ENCODE results near the gene MGST3.

Gene MGST3

GRCh38 chr1:165671526-165671925, 40.5 kb downstream of the MGST3 start:
- peaks cover 19% of the 10 kb centered on the region for H3K36me3 ChIP-seq (ENCODE audit: low read length)
- H3K27me3 ChIP-seq (ENCODE audit: low read length): no peaks in the 10 kb centered on the region
- H4K20me1 ChIP-seq (ENCODE audit: low read depth, low read length): no peaks in the 10 kb centered on the region
- no peak overlapping the region for H2AFZ ChIP-seq (ENCODE audit: low read depth, low read length, severe bottlenecking)
- no peaks in the 10 kb centered on the region for H3K9me2 ChIP-seq (replicated peaks; ENCODE audit: insufficient read depth, low read length)
- no peak overlapping the region for H3K27ac ChIP-seq (ENCODE audit: low read depth, low read length)
- H3K9me3 ChIP-seq (ENCODE audit: insufficient read depth, low read length): no peaks in the 10 kb centered on the region
- H3K4me2 ChIP-seq (ENCODE audit: low read depth, low read length, poor library complexity, severe bottlenecking): no peak overlapping the region
- H3K79me2 ChIP-seq (ENCODE audit: insufficient read depth, low read length): no peaks in the 10 kb centered on the region
- TF ChIP-seq EZH2phosphoT487 (conservative IDR thresholded peaks at IDR 0.05; ENCODE audit: low read length) (no peak), CTCF (IDR thresholded peaks at IDR 0.05; ENCODE audit: insufficient read depth, low read length, poor library complexity, severe bottlenecking) (no peak)
- no peak overlapping the region for H3K9ac ChIP-seq (ENCODE audit: low read length)
- no peak overlapping the region for H3K4me3 ChIP-seq (ENCODE audit: insufficient read depth, low read length, poor library complexity, severe bottlenecking)
- no peaks in the 10 kb centered on the region for H3F3A ChIP-seq (ENCODE audit: insufficient read depth)

- Histone ChIP-seq H3K27ac (ENCODE audit: low read depth, low read length) (no peak overlapping the region), H3K9ac (ENCODE audit: low read length) (no peak overlapping the region), H3K27me3 (ENCODE audit: low read length) (no peaks in the 10 kb centered on the region), H3K9me2 (replicated peaks; ENCODE audit: insufficient read depth, low read length) (no peaks in the 10 kb centered on the region), H3K9me3 (ENCODE audit: insufficient read depth, low read length) (no peaks in the 10 kb centered on the region), H2AFZ (ENCODE audit: low read depth, low read length, severe bottlenecking) (no peak overlapping the region), H3K36me3 (ENCODE audit: low read length) (peaks cover 19% of the 10 kb centered on the region; the same call in 1 of the 2 replicates), H4K20me1 (ENCODE audit: low read depth, low read length) (no peaks in the 10 kb centered on the region), H3K4me2 (ENCODE audit: low read depth, low read length, poor library complexity, severe bottlenecking) (no peak overlapping the region), H3K4me3 (ENCODE audit: insufficient read depth, low read length, poor library complexity, severe bottlenecking) (no peak overlapping the region), H3F3A (ENCODE audit: insufficient read depth) (no peaks in the 10 kb centered on the region), H3K79me2 (ENCODE audit: insufficient read depth, low read length) (no peaks in the 10 kb centered on the region)
- TF ChIP-seq EZH2phosphoT487 (conservative IDR thresholded peaks at IDR 0.05; ENCODE audit: low read length) (no peak), CTCF (IDR thresholded peaks at IDR 0.05; ENCODE audit: insufficient read depth, low read length, poor library complexity, severe bottlenecking) (no peak)
Observed at GRCh38 chr1:165674599-165674998, 43.6 kb downstream of the MGST3 start.

GRCh38 chr1:165675794-165676193, 44.8 kb downstream of the MGST3 start:
- no peaks in the 10 kb centered on the region for H3F3A ChIP-seq (ENCODE audit: insufficient read depth)
- H3K27me3 ChIP-seq (ENCODE audit: low read length): no peaks in the 10 kb centered on the region
- no peaks in the 10 kb centered on the region for H4K20me1 ChIP-seq (ENCODE audit: low read depth, low read length)
- H3K9ac ChIP-seq (ENCODE audit: low read length): no peak overlapping the region
- no peak for TF ChIP-seq CTCF (IDR thresholded peaks at IDR 0.05; ENCODE audit: insufficient read depth, low read length, poor library complexity, severe bottlenecking)
- H3K36me3 ChIP-seq (ENCODE audit: low read length): peaks cover 26% of the 10 kb centered on the region; the same call in 1 of the 2 replicates
- no peak overlapping the region for H3K4me2 ChIP-seq (ENCODE audit: low read depth, low read length, poor library complexity, severe bottlenecking)
- H3K79me2 ChIP-seq (ENCODE audit: insufficient read depth, low read length): no peaks in the 10 kb centered on the region
- no peaks in the 10 kb centered on the region for H3K9me2 ChIP-seq (replicated peaks; ENCODE audit: insufficient read depth, low read length)
- no peaks in the 10 kb centered on the region for H3K9me3 ChIP-seq (ENCODE audit: insufficient read depth, low read length)
- H3K4me3 ChIP-seq (ENCODE audit: insufficient read depth, low read length, poor library complexity, severe bottlenecking): no peak overlapping the region
- H3K27ac ChIP-seq (ENCODE audit: low read depth, low read length): no peak overlapping the region
- no peak overlapping the region for H2AFZ ChIP-seq (ENCODE audit: low read depth, low read length, severe bottlenecking)
